ENCODE data around the gene MCOLN2.

- TF ChIP-seq CTCF (conservative IDR thresholded peaks at IDR 0.05) = no peak
- TF ChIP-seq EZH2 (IDR thresholded peaks at IDR 0.05; ENCODE audit: low read depth) = no peak
Measured at GRCh38 chr1:84885469-84885868, 111.4 kb downstream of the MCOLN2 start.

All from PC-9 (cell line).